Endothelial cell of umbilical vein (primary cell): ENCODE results near the gene TMCC3. TPM values are rescaled to one million over a fixed set of nuclear protein-coding genes. Genes with fewer than 3 reads are reported as not detected.

ENCODE experiments used
- BruUV-seq: library from RNA; stranded (reverse); fragments of 400-500 nt; replicated peaks from 2 replicates; lab custom pipeline; 2021; lab: Mats Ljungman, UMichigan
- CTCF ChIA-PET: fragments of 300-600, 350-600 bp; sonication (Branson Sonifier 250); formaldehyde crosslinking; loops from one replicate; lab custom pipeline; 2021; ENCODE audit warnings: antibody characterized with exemption, inconsistent platforms; lab: Charles Lee
- POLR2A ChIA-PET: fragments of 300-600, 350-600 bp; sonication (Branson Sonifier 250); formaldehyde crosslinking; loops from one replicate; lab custom pipeline; 2021; ENCODE audit warnings: antibody characterized with exemption, inconsistent platforms; lab: Charles Lee
- DNase-seq: peaks from one replicate; pipeline ENCODE4 v3.0.0-alpha.2; 2011; ENCODE audit warnings: low read depth, low spot score
- FAIRE-seq: peaks from 2 replicates; lab custom pipeline; 2011; peaks lifted over from hg19 to GRCh38; lab: Jason Lieb, UNC
- H2AFZ ChIP-seq: 2 replicates; pipeline ENCODE4 v1.6.0; 2012; ENCODE audit warnings: low read depth, low read length, control low read depth, inconsistent platforms
- H3K27ac ChIP-seq: 2 replicates; pipeline ENCODE4 v1.5.1; 2011; ENCODE audit warnings: low read depth, mild to moderate bottlenecking, control low read depth, low read length, moderate library complexity; ENCODE audit not compliant: insufficient read depth
- H3K27me3 ChIP-seq, 2 experiments: 2 replicates each; pipeline versions ENCODE4 v1.6.0 to v1.6.1; 2011; ENCODE audit warnings: low read length in 2 of 2, mixed read lengths in 1 of 2; ENCODE audit not compliant: control insufficient read depth in 2 of 2, insufficient read depth in 2 of 2
- H3K36me3 ChIP-seq, 2 experiments: 2 replicates in 1 of 2; 3 replicates in 1 of 2; pipeline ENCODE4 v1.5.1; 2011; ENCODE audit warnings: low read length in 2 of 2, mild to moderate bottlenecking in 1 of 2, moderate library complexity in 1 of 2; ENCODE audit not compliant: control insufficient read depth in 2 of 2, insufficient read depth in 2 of 2; ENCODE audit errors: extremely low read depth in 1 of 2
- H3K4me1 ChIP-seq: 3 replicates; pipeline ENCODE4 v1.5.1; 2011; ENCODE audit warnings: mild to moderate bottlenecking, low read length; ENCODE audit not compliant: control insufficient read depth, insufficient read depth; ENCODE audit errors: extremely low read depth
- H3K4me2 ChIP-seq: 2 replicates; pipeline ENCODE4 v1.6.1; 2011; ENCODE audit warnings: low read length, control low read depth, mixed read lengths; ENCODE audit not compliant: insufficient read depth
- H3K4me3 ChIP-seq, 3 experiments: fragments of 200-600 bp in 1 of 3; sonication (generic), shearing (Covaris generic) in 1 of 3; replicated peaks in 1 of 3; 2 replicates each; pipeline ENCODE4 v1.5.1; 2011 to 2016; ENCODE audit warnings: control low read depth in 3 of 3, low read length in 3 of 3, mild to moderate bottlenecking in 2 of 3, inconsistent platforms in 1 of 3, low read depth in 1 of 3, moderate library complexity in 1 of 3; ENCODE audit not compliant: insufficient read depth in 1 of 3
- H3K79me2 ChIP-seq: 2 replicates; pipeline ENCODE4 v1.6.0; 2012; ENCODE audit warnings: low read length, inconsistent platforms; ENCODE audit not compliant: control insufficient read depth, insufficient read depth
- H3K9ac ChIP-seq: replicated peaks from 2 replicates; pipeline ENCODE3; 2011; ENCODE audit warnings: low read length, control low read depth; ENCODE audit not compliant: insufficient read depth; ENCODE audit errors: extremely low read depth
- H3K9me1 ChIP-seq: replicated peaks from 3 replicates; pipeline ENCODE4 v1.6.0; 2011; ENCODE audit warnings: mild to moderate bottlenecking, low read length; ENCODE audit not compliant: control insufficient read depth, insufficient read depth; ENCODE audit errors: extremely low read depth
- H3K9me3 ChIP-seq: replicated peaks from 2 replicates; pipeline ENCODE4 v1.5.1; 2012; ENCODE audit warnings: low read length, inconsistent platforms; ENCODE audit not compliant: control insufficient read depth, insufficient read depth
- H4K20me1 ChIP-seq: replicated peaks from 2 replicates; pipeline ENCODE3; 2011; ENCODE audit warnings: mild to moderate bottlenecking, low read length; ENCODE audit not compliant: control insufficient read depth, insufficient read depth; ENCODE audit errors: extremely low read depth
- CTCF ChIP-seq, 2 donors: IDR thresholded peaks; 1 replicate in 1 of 2; 2 replicates in 1 of 2; pipeline ENCODE4 v1.5.1; 2011; ENCODE audit warnings: low read length in 2 of 2, mild to moderate bottlenecking in 2 of 2, moderate library complexity in 2 of 2, control low read depth in 1 of 2, inconsistent platforms in 1 of 2, low read depth in 1 of 2; ENCODE audit not compliant: insufficient read depth in 1 of 2; ENCODE audit errors: extremely low read depth in 1 of 2
- EZH2 ChIP-seq: IDR thresholded peaks from 2 replicates; pipeline ENCODE4 v1.6.1; 2012; ENCODE audit warnings: borderline replicate concordance, low read depth, mild to moderate bottlenecking, moderate library complexity, low read length, inconsistent platforms; ENCODE audit not compliant: severe bottlenecking
- FOS ChIP-seq: IDR thresholded peaks from 2 replicates; pipeline ENCODE4 v1.6.1; 2011; ENCODE audit warnings: mild to moderate bottlenecking, low read length, moderate library complexity, borderline replicate concordance; ENCODE audit not compliant: insufficient read depth
- GATA2 ChIP-seq: IDR thresholded peaks from 2 replicates; pipeline ENCODE4 v1.7.0; 2011; ENCODE audit warnings: low read depth, mild to moderate bottlenecking, moderate library complexity, mixed read lengths, low read length; ENCODE audit not compliant: insufficient read length, insufficient read depth
- JUN ChIP-seq: IDR thresholded peaks from 2 replicates; pipeline ENCODE4 v1.6.1; 2011; ENCODE audit warnings: borderline replicate concordance, low read depth; ENCODE audit not compliant: insufficient read length, insufficient read depth
- MAX ChIP-seq: IDR thresholded peaks from 2 replicates; pipeline ENCODE4 v1.6.1; 2011; ENCODE audit not compliant: insufficient read depth, insufficient read length
- MYC ChIP-seq: IDR thresholded peaks from one replicate; pipeline ENCODE4 v1.6.1; 2011; ENCODE audit warnings: mild to moderate bottlenecking, low read depth, low read length
- POLR2A ChIP-seq: IDR thresholded peaks from 2 replicates; pipeline ENCODE4 v1.6.1; 2012; ENCODE audit warnings: low read depth, mild to moderate bottlenecking, control low read depth, low read length
- POLR2AphosphoS5 ChIP-seq: IDR thresholded peaks from 2 replicates; pipeline ENCODE4 v1.6.1; 2012; ENCODE audit warnings: low read depth, mild to moderate bottlenecking, control low read depth, low read length, moderate library complexity; ENCODE audit not compliant: insufficient read depth
- dilution Hi-C: fragments of 300-500 bp; cut with MboI; formaldehyde crosslinking; loops from one replicate; pipeline ENCODE4 v1.15.0; 2019; ENCODE audit warnings: low sequenced_read_pairs; ENCODE audit not compliant: extremely low pct_ligation_motif_present
- intact Hi-C: fragments of 100-400 bp; cut with micrococcal nuclease; formaldehyde crosslinking; loops from one replicate; pipeline ENCODE4 v1.10.0; 2022
- polyA plus RNA-seq, 4 experiments: library from polyadenylated mRNA; depleted of rRNA in 3 of 4; stranded (reverse) in 3 of 4; unstranded in 1 of 4; fragments of >200 nt; gene quantifications; 2 replicates each; pipeline versions ENCODE4 v1.2.1 to v1.2.3, GENCODE V29; 2011 to 2012; ENCODE audit warnings: missing spikeins in 1 of 4
- total RNA-seq: library from RNA; stranded (reverse); gene quantifications from 2 replicates; pipeline ENCODE4 v1.2.3, GENCODE V29; 2021

TMCC3 gene
- total and polyA plus RNA-seq, 2 donors (not counting 3 experiments of a cell fraction or from before 2014, with no cell fraction given): 13.5 to 30.4 TPM

DNA sequence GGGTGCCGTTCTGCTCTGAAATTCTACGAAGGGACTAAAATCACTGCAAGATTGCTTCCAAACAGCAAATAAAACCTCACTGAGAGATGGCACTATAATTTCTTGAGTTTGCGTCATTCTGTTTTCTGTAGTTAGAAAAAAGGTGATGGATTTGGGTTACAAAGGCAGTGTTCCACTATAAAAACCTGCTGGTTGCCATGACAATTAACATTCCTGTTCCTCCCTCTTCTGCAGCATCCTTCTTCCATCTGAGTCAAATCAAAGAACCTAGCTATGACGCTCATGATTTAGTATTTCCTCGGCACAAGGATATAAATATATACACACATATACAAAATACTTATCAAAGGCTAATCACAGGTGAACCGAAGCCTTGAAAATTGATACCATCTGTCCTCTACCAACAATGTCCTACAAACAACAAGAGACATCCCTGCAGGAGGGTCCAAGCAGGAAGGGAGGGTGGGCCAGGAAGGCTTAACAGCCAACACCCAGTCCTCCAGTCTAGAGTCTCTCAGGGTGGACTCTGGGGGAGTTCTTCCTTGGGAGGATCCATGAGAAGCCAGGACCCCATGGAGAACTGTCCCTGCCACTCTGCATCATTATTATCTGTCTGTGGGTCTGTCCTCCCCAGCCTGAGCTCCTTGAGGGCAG, 21.4 kb downstream of the TMCC3 start:
- dilution Hi-C loops (no loop called here), intact Hi-C loops (no loop called here)
- Histone ChIP-seq H3K4me1 (no peaks in the 10 kb centered on the region), H3K9me1 (no peaks in the 10 kb centered on the region), H3K79me2 (peaks cover 75% of the 10 kb centered on the region), H3K4me3 (no peak overlapping the region), H3K27ac (no peak overlapping the region), H2AFZ (no peak overlapping the region), H3K4me2 (no peak overlapping the region), H3K9me3 (no peaks in the 10 kb centered on the region), H3K36me3 (peaks cover 0 to 2% of the 10 kb centered on the region in 2 experiments), H3K27me3 (no peaks in the 10 kb centered on the region), H4K20me1 (no peaks in the 10 kb centered on the region), H3K9ac (no peak overlapping the region)
- DNase-seq: no peak
- POLR2A ChIA-PET: no interaction called here
- TF ChIP-seq FOS: no peak
- no peak for TF ChIP-seq GATA2
- no peak for TF ChIP-seq MAX
- no peak for TF ChIP-seq CTCF (IDR thresholded peaks at IDR 0.05; ENCODE audit: extremely low read depth in 1 of 2, insufficient read depth in 1 of 2, low read depth in 1 of 2, low read length in 2 of 2)
- no peak for TF ChIP-seq JUN
- no peak for TF ChIP-seq POLR2A
- TF ChIP-seq POLR2AphosphoS5: no peak
- TF ChIP-seq MYC: no peak
- TF ChIP-seq EZH2: no peak
- FAIRE-seq: no peak
- CTCF ChIA-PET: interaction anchor here (1.5 kb wide), 1 partner anchor 9 kb away, joined by 7 read pairs; no protein-coding TSS in a partner anchor
- no TSS peak for BruUV-seq
